K562 (cell line): ENCODE results near the gene BTN3A1. TPM values are rescaled to one million over a fixed set of nuclear protein-coding genes. Genes with fewer than 3 reads are reported as not detected.

Source experiments
- ATAC-seq: fragments of 200-7000 bp; cut with Tn5 transposase; 3 replicates; pipeline ENCODE4 v1.9.1; 2020; ENCODE audit warnings: moderate library complexity
- BruUV-seq: library from RNA; stranded (reverse); fragments of 400-500 nt; replicated peaks from 2 replicates; lab custom pipeline; 2021; lab: Mats Ljungman, UMichigan
- CTCF ChIA-PET: fragments of 300-600 bp; formaldehyde crosslinking; extraction: SDS; loops from one replicate; lab custom pipeline; 2021; ENCODE audit warnings: low intra/inter-chr PET ratio; lab: Yijun Ruan, JAX
- POLR2A ChIA-PET: fragments of 300-600, 350-650 bp; sonication (Branson Sonifier 250); formaldehyde crosslinking; extraction: SDS; loops from one replicate; lab custom pipeline; 2021; ENCODE audit warnings: antibody characterized with exemption, inconsistent platforms; lab: Yijun Ruan, JAX
- DNase-seq, 4 experiments: peaks; one replicate each; pipeline versions ENCODE4 v3.0.0 to v3.0.0-alpha.2; 2011 to 2018; ENCODE audit warnings: low spot score in 3 of 4, mixed read lengths in 3 of 4; ENCODE audit errors: extremely low read depth in 1 of 4
- FAIRE-seq: peaks from 2 replicates; lab custom pipeline; 2011; peaks lifted over from hg19 to GRCh38; lab: Jason Lieb, UNC
- H2AFZ ChIP-seq: 2 replicates; pipeline ENCODE4 v1.6.0; 2011; ENCODE audit warnings: low read depth, low read length, control low read depth, inconsistent platforms
- H3K27ac ChIP-seq: fragments of 200-600 bp; 3 replicates; pipeline ENCODE4 v1.8.0; 2011; ENCODE audit warnings: low read depth, mild to moderate bottlenecking, control low read depth, inconsistent platforms, low read length, moderate library complexity, mixed read lengths; ENCODE audit errors: extremely low read depth
- H3K27me3 ChIP-seq, 2 experiments: fragments of 300-600 bp in 1 of 2; 2 replicates in 1 of 2; 3 replicates in 1 of 2; pipeline versions ENCODE4 v1.6.0 to v1.8.0; 2011; ENCODE audit warnings: inconsistent platforms in 2 of 2, low read length in 2 of 2, mild to moderate bottlenecking in 1 of 2, mixed read lengths in 1 of 2, moderate library complexity in 1 of 2; ENCODE audit not compliant: control insufficient read depth in 2 of 2, insufficient read depth in 2 of 2
- H3K36me3 ChIP-seq: fragments of 300-600 bp; 3 replicates; pipeline ENCODE4 v1.8.0; 2011; ENCODE audit warnings: mild to moderate bottlenecking, low read length, inconsistent platforms; ENCODE audit not compliant: control insufficient read depth, insufficient read depth
- H3K4me1 ChIP-seq, 2 experiments: fragments of 200-600 bp in 1 of 2; replicated peaks in 1 of 2; 2 replicates in 1 of 2; 3 replicates in 1 of 2; pipeline versions ENCODE4 v1.5.1 to v1.8.0; 2011; ENCODE audit warnings: inconsistent platforms in 2 of 2, low read length in 2 of 2, mild to moderate bottlenecking in 1 of 2, mixed read lengths in 1 of 2, moderate library complexity in 1 of 2; ENCODE audit not compliant: control insufficient read depth in 2 of 2, insufficient read depth in 2 of 2
- H3K4me2 ChIP-seq: 2 replicates; pipeline ENCODE4 v1.6.1; 2011; ENCODE audit warnings: low read length, control low read depth, inconsistent platforms, mixed read lengths; ENCODE audit not compliant: insufficient read depth
- H3K4me3 ChIP-seq: fragments of 200-600 bp; sonication (generic), shearing (Covaris generic); 2 replicates; pipeline ENCODE4 v1.5.1; 2016; ENCODE audit warnings: control low read depth, inconsistent platforms
- H3K79me2 ChIP-seq: fragments of 200-600 bp; 3 replicates; pipeline ENCODE4 v1.8.0; 2011; ENCODE audit warnings: low read length, inconsistent platforms; ENCODE audit not compliant: control insufficient read depth, insufficient read depth
- H3K9ac ChIP-seq, 2 experiments: 2 replicates each; pipeline versions ENCODE4 v1.6.0 to v1.6.1; 2011; ENCODE audit warnings: low read depth in 2 of 2, low read length in 2 of 2, control low read depth in 1 of 2, inconsistent platforms in 1 of 2, mild to moderate bottlenecking in 1 of 2, mixed read lengths in 1 of 2; ENCODE audit not compliant: insufficient read depth in 1 of 2
- H3K9me1 ChIP-seq: one replicate; pipeline ENCODE4 v1.6.0; 2011; ENCODE audit warnings: inconsistent platforms, mild to moderate bottlenecking, low read length, moderate library complexity; ENCODE audit not compliant: control insufficient read depth, insufficient read depth
- H3K9me3 ChIP-seq: replicated peaks from 2 replicates; pipeline ENCODE4 v1.5.1; 2011; ENCODE audit warnings: low read depth, low read length, inconsistent platforms; ENCODE audit not compliant: control insufficient read depth, insufficient read depth
- H4K20me1 ChIP-seq: replicated peaks from 2 replicates; pipeline ENCODE4 v1.6.1; 2011; ENCODE audit warnings: low read length, inconsistent platforms, mixed read lengths; ENCODE audit not compliant: control insufficient read depth, insufficient read depth
- EGR1 ChIP-seq: fragments of 450-650 bp; conservative IDR thresholded peaks from 2 replicates; pipeline ENCODE4 v1.6.1; 2017; ENCODE audit warnings: mild to moderate bottlenecking
- ERF ChIP-seq: fragments of 450-650 bp; formaldehyde crosslinking; IDR thresholded peaks from 2 replicates; pipeline ENCODE4 v1.4.0; 2020; ENCODE audit warnings: mild to moderate bottlenecking, mixed read lengths
- FOSL1 ChIP-seq: fragments of 200-800 bp; sonication (Bioruptor generic); conservative IDR thresholded peaks from 2 replicates; pipeline ENCODE4 v1.6.1; 2016; ENCODE audit warnings: missing genetic modification characterization, missing compliant biosample characterization
- HNRNPUL1 ChIP-seq: fragments of 200-400 bp; formaldehyde crosslinking; IDR thresholded peaks from 2 replicates; pipeline ENCODE4 v1.6.1; 2017; ENCODE audit warnings: low read length
- MYBL2 ChIP-seq, 2 experiments: fragments of 450-650 bp in 1 of 2; sonication (generic) in 1 of 2; formaldehyde crosslinking in 1 of 2; IDR thresholded peaks; 2 replicates each; pipeline versions ENCODE4 v1.6.1 to v1.8.1; 2017 to 2022; ENCODE audit warnings: borderline replicate concordance in 1 of 2, inconsistent platforms in 1 of 2, low read depth in 1 of 2, mild to moderate bottlenecking in 1 of 2, missing genetic modification reagents in 1 of 2, moderate library complexity in 1 of 2
- NONO ChIP-seq, 2 experiments: fragments of 200-400 bp in 1 of 2; fragments of 450-650 bp in 1 of 2; formaldehyde crosslinking in 1 of 2; IDR thresholded peaks; 2 replicates each; pipeline ENCODE4 v1.6.1; 2017; ENCODE audit warnings: low read depth in 2 of 2, mild to moderate bottlenecking in 2 of 2, moderate library complexity in 2 of 2, low read length in 1 of 2
- SMAD3 ChIP-seq: fragments of 450-650 bp; formaldehyde crosslinking; conservative IDR thresholded peaks from 2 replicates; pipeline ENCODE4 v1.4.0; 2020; ENCODE audit warnings: mild to moderate bottlenecking
- ZNF224 ChIP-seq: sonication (generic); formaldehyde crosslinking; IDR thresholded peaks from 2 replicates; pipeline ENCODE4 v1.8.0; 2022; ENCODE audit warnings: mild to moderate bottlenecking, missing genetic modification reagents
- ZNF384 ChIP-seq: IDR thresholded peaks from 2 replicates; pipeline ENCODE4 v1.6.1; 2012; ENCODE audit warnings: low read depth, low read length, improper control_type of control experiment
- ZZZ3 ChIP-seq: fragments of 450-650 bp; IDR thresholded peaks from 2 replicates; pipeline ENCODE4 v1.6.1; 2016; ENCODE audit warnings: antibody characterized with exemption, mild to moderate bottlenecking, moderate library complexity
- WGBS: fragments of 100-300 bp; shearing (Covaris generic); methylation state at CpG from one replicate; pipeline ENCODE4 v1.1.6; 2016; ENCODE audit warnings: low coverage, mixed read lengths; ENCODE audit not compliant: insufficient coverage; ENCODE audit errors: missing lambda C conversion rate; 5-methylcytosine and 5-hydroxymethylcytosine counted together
- in situ Hi-C: fragments of 300-500 bp; cut with MboI; formaldehyde crosslinking; loops from 4 replicates; pipeline ENCODE4 v1.15.0; 2018; ENCODE audit warnings: inconsistent platforms, mixed read lengths
- intact Hi-C: fragments of 100-400 bp; cut with micrococcal nuclease; formaldehyde crosslinking; loops from 2 replicates; pipeline ENCODE4 v1.14.2; 2022
- polyA plus RNA-seq, 8 experiments: library from polyadenylated mRNA; depleted of rRNA in 4 of 8; stranded (reverse) in 5 of 8; unstranded in 3 of 8; fragments of >200 nt; fragmentation: Nextera tagmentation in 2 of 8; fragmentation: Illumina TruSeq in 1 of 8; extraction: Ambion mirVana in 2 of 8; extraction: Trizol in 1 of 8; gene quantifications; 2 replicates each; pipeline versions ENCODE4 v1.2.1 to v1.2.3, GENCODE V29; 2011 to 2014; ENCODE audit warnings: inconsistent platforms in 1 of 8, missing spikeins in 1 of 8
- total RNA-seq, 7 experiments: library from RNA; depleted of rRNA in 6 of 7; stranded (reverse); fragments of >200 nt in 6 of 7; fragmentation: Illumina TruSeq in 2 of 7; extraction: Trizol in 2 of 7; gene quantifications; 2 replicates each; pipeline versions ENCODE4 v1.2.1 to v1.2.3, GENCODE V29; 2011 to 2021; ENCODE audit warnings: low replicate concordance in 1 of 7
- TF ChIP-seq, protein P1 (sequence below), 2 experiments: fragments of 450-650 bp in 1 of 2; sonication (generic) in 1 of 2; formaldehyde crosslinking in 1 of 2; IDR thresholded peaks in 1 of 2; conservative IDR thresholded peaks in 1 of 2; 2 replicates each; pipeline versions ENCODE4 v1.6.1 to v1.8.1; 2016 to 2023; ENCODE audit warnings: mild to moderate bottlenecking in 2 of 2, moderate library complexity in 2 of 2, inconsistent platforms in 1 of 2, missing genetic modification reagents in 1 of 2

The BTN3A1 gene
- total and polyA plus RNA-seq, 9 of the 15 experiments (the other 6 are each of a cell fraction or from before 2014, with no cell fraction given) = 0.84 to 8.5 (median 3.9) TPM

DNA sequence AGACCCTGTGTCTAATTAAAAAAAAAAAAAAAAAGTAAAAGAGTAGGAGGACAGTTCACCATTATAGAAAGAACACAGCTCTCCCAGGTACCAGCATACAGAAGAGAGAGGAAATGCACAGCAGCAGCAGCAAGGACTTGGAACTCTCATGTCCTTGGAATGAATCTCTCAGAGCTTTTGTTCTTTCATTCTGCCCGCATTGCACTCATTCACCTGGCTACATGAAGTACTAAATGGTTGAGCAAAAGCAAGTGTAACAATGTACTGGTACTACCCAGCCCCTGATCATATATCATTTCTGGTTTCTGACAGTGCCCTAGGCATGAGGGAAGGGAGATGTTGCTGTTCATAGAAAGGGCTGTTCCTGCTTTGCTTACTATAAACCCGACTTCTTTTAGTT lies 26.1 kb downstream of the BTN3A1 start (continued):
- TF ChIP-seq ERF = no peak
- no peak for TF ChIP-seq EGR1
- no peak for TF ChIP-seq FOSL1
- no peak for TF ChIP-seq ZZZ3
- no peak for TF ChIP-seq ZNF384
- TF ChIP-seq MYBL2 (IDR thresholded peaks at IDR 0.05; ENCODE audit: low read depth) = no peak
- no peak for TF ChIP-seq MYBL2 (CRISPR knock-in tag; IDR thresholded peaks at IDR 0.05; ENCODE audit: borderline replicate concordance)

DNA sequence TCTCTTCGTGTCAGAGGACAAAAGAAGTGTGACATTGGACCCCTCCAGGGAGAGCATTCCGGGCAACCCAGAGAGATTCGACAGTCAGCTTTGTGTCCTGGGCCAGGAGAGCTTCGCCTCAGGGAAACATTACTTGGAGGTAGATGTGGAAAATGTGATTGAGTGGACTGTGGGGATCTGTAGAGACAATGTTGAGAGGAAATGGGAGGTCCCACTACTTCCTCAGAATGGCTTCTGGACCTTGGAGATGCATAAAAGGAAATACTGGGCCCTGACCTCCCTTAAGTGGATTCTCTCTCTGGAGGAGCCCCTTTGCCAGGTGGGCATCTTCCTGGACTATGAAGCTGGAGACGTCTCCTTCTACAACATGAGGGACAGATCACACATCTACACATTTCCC lies 28.7 kb downstream of the BTN3A1 start:
- intact Hi-C loops (no loop called here), in situ Hi-C loops (no loop called here)
- Histone ChIP-seq H3K4me2 (no peak overlapping the region), H3K9me3 (no peaks in the 10 kb centered on the region), H3K9me1 (no peaks in the 10 kb centered on the region), H3K9ac (no peak overlapping the region; a peak in 1 of 4 replicates), H3K36me3 (peaks cover 11% of the 10 kb centered on the region; the same call in 2 of the 3 replicates), H2AFZ (no peak overlapping the region), H3K27ac (no peak overlapping the region), H3K4me1 (peaks cover 0 to 5% of the 10 kb centered on the region in 2 experiments; a peak in 2 of 5 replicates), H3K79me2 (no peaks in the 10 kb centered on the region), H3K27me3 (no peaks in the 10 kb centered on the region), H4K20me1 (no peaks in the 10 kb centered on the region), H3K4me3 (no peak overlapping the region)
- FAIRE-seq = no peak
- POLR2A ChIA-PET = interaction anchor here (0.7 to 1.4 kb wide), 3 partner anchors 10 to 18 kb away, joined by 3 to 4 read pairs (median 4); partner anchors contain the start of gene BTN3A3
- WGBS = 38% methylated on average over 5 of the region's 5 CpGs
- CTCF ChIA-PET = no interaction called here
- BruUV-seq = no TSS peak
- ATAC-seq = no peak
- no peak for DNase-seq
- TF ChIP-seq FOSL1 (no peak), SMAD3 (no peak), NONO (IDR thresholded peaks at IDR 0.05; ENCODE audit: low read depth in 2 of 2, low read length in 1 of 2) (no peak), HNRNPUL1 (no peak), ZNF224 (no peak)
- TF ChIP-seq, protein P1, sequence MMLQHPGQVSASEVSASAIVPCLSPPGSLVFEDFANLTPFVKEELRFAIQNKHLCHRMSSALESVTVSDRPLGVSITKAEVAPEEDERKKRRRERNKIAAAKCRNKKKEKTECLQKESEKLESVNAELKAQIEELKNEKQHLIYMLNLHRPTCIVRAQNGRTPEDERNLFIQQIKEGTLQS (IDR thresholded peaks at IDR 0.05) = no peak
- TF ChIP-seq, protein P1 (CRISPR knock-in tag; conservative IDR thresholded peaks at IDR 0.05) = no peak
